ENCODE results near the gene MYCN. TPM values are rescaled to one million over a fixed set of nuclear protein-coding genes. Genes with fewer than 3 reads are reported as not detected.
A peak's percentile ranks its signal among the peaks of the same experiment; 100 is the strongest.

MYCN gene
- total RNA-seq, 6 experiments from 2014 or later, result 0.07 to 0.35 (median 0.23) TPM; not detected in 2

GRCh38 chr2:15936277-15937104, 3.9 kb upstream of the MYCN start:
- DNase-seq, result no peak
- Histone ChIP-seq H3K4me1 (peaks cover 0 to 23% (median 10%) of the 10 kb centered on the region in 4 donors), H3K27ac (no peak overlapping the region), H3K9me3 (no peaks in the 10 kb centered on the region), H3K36me3 (no peaks in the 10 kb centered on the region), H3K27me3 (no peaks in the 10 kb centered on the region), H3K4me3 (no peak overlapping the region)
- 90% methylated on average over 5 of the region's 5 CpGs for WGBS (ENCODE audit: insufficient coverage, low coverage, low lambda C conversion rate, missing lambda C conversion rate)
- TF ChIP-seq, protein P1, sequence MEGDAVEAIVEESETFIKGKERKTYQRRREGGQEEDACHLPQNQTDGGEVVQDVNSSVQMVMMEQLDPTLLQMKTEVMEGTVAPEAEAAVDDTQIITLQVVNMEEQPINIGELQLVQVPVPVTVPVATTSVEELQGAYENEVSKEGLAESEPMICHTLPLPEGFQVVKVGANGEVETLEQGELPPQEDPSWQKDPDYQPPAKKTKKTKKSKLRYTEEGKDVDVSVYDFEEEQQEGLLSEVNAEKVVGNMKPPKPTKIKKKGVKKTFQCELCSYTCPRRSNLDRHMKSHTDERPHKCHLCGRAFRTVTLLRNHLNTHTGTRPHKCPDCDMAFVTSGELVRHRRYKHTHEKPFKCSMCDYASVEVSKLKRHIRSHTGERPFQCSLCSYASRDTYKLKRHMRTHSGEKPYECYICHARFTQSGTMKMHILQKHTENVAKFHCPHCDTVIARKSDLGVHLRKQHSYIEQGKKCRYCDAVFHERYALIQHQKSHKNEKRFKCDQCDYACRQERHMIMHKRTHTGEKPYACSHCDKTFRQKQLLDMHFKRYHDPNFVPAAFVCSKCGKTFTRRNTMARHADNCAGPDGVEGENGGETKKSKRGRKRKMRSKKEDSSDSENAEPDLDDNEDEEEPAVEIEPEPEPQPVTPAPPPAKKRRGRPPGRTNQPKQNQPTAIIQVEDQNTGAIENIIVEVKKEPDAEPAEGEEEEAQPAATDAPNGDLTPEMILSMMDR (IDR thresholded peaks at IDR 0.05), result no peak
- no peak for TF ChIP-seq POLR2A (IDR thresholded peaks at IDR 0.05)
- ATAC-seq, result no peak
- intact Hi-C loops (cut with DNase I), result loop anchor here in 1 of 2 donors (10.0 kb wide), 1 partner anchor 568 kb away; no protein-coding TSS in a partner anchor

- H3K27me3 ChIP-seq, result peaks cover 0 to 5% of the 10 kb centered on the region in 2 donors
- no peak for TF ChIP-seq POLR2A (IDR thresholded peaks at IDR 0.05)
- TF ChIP-seq, protein P1 (IDR thresholded peaks at IDR 0.05), result no peak
- H3K27ac ChIP-seq, result no peak overlapping the region
- 80% methylated on average over 7 of the region's 8 CpGs for WGBS (ENCODE audit: insufficient coverage, low coverage, low lambda C conversion rate, missing lambda C conversion rate)
- H3K36me3 ChIP-seq, result no peaks in the 10 kb centered on the region
- ATAC-seq (no peak), DNase-seq (no peak)
- H3K4me3 ChIP-seq, result no peak overlapping the region
- intact Hi-C loops (cut with DNase I), result loop anchor here in 1 of 2 donors (10.0 kb wide), 1 partner anchor 568 kb away; no protein-coding TSS in a partner anchor
- H3K4me1 ChIP-seq, result peaks cover 0 to 31% (median 14%) of the 10 kb centered on the region in 4 donors
- no peaks in the 10 kb centered on the region for H3K9me3 ChIP-seq
Observed at GRCh38 chr2:15937105-15937881, 3.1 kb upstream of the MYCN start.

- intact Hi-C loops (cut with DNase I), result loop anchor here in 1 of 2 donors (10.0 kb wide), 1 partner anchor 567 kb away; no protein-coding TSS in a partner anchor
- Histone ChIP-seq H3K4me3 (no peak overlapping the region), H3K36me3 (no peaks in the 10 kb centered on the region), H3K27me3 (peaks cover 0 to 5% of the 10 kb centered on the region in 2 donors), H3K27ac (no peak overlapping the region), H3K4me1 (peaks cover 0 to 31% (median 14%) of the 10 kb centered on the region in 4 donors), H3K9me3 (no peaks in the 10 kb centered on the region)
- ATAC-seq, result peak in 2 of 4 donors; percentile 16 to 30
- no peak for DNase-seq
- WGBS (ENCODE audit: insufficient coverage, low coverage, low lambda C conversion rate, missing lambda C conversion rate), result 58% methylated on average over 7 of the region's 7 CpGs
- TF ChIP-seq, protein P1 (IDR thresholded peaks at IDR 0.05), result no peak
- no peak for TF ChIP-seq POLR2A (IDR thresholded peaks at IDR 0.05)
Observed at GRCh38 chr2:15937882-15938802, 2.2 kb upstream of the MYCN start.
